ENCODE results near the gene RFX8. TPM values are rescaled to one million over a fixed set of nuclear protein-coding genes. Genes with fewer than 3 reads are reported as not detected.
A peak's percentile ranks its signal among the peaks of the same experiment; 100 is the strongest.

RFX8 gene
- total and polyA plus RNA-seq, 2 donors = 1.0 to 1.5 TPM

GRCh38 chr2:101361522-101361921, 113.4 kb downstream of the RFX8 start:
- H3K27ac ChIP-seq (ENCODE audit: low read depth in 1 of 2, low read length in 1 of 2) = no peak overlapping the region
- DNase-seq (ENCODE audit: low read depth in 6 of 9, low spot score in 9 of 9) = peak in 1 of 9 donors; percentile 8
- no peaks in the 10 kb centered on the region for H3K9me3 ChIP-seq (ENCODE audit: control insufficient read depth in 2 of 2, insufficient read depth in 1 of 2, low read length in 1 of 2)
- no peaks in the 10 kb centered on the region for H3K36me3 ChIP-seq (ENCODE audit: control insufficient read depth in 2 of 2, insufficient read depth in 2 of 2, low read length in 1 of 2)
- 83% methylated on average over 2 of the region's 2 CpGs for WGBS
- H3K4me3 ChIP-seq (ENCODE audit: low read length in 2 of 2) = no peak overlapping the region
- H3K4me1 ChIP-seq (ENCODE audit: control insufficient read depth in 2 of 2, insufficient read depth in 2 of 2, low read length in 2 of 2) = peaks cover 0 to 7% of the 10 kb centered on the region in 2 donors
- H3K27me3 ChIP-seq (ENCODE audit: control insufficient read depth in 2 of 2, insufficient read depth in 1 of 2, low read length in 1 of 2) = no peaks in the 10 kb centered on the region

DNA sequence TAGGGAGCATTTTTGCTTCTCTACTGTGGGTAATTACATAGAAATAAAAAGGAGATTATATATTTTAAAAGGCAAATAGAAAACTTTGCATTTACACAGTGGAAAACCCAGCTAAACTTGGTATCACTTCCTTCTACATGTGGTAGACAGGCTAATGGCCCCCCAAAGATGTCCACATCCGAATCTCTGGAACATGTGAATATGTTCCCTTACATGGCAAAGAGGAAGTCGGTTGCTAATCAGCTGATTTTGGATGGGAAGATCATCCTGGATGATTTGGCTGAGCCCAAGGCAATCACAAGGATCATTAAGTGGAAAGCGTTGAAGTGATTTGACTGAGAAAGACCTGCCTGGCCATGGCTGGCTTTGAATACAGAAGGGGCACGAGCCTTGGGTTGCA, 113.8 kb downstream of the RFX8 start:
- no peaks in the 10 kb centered on the region for H3K27me3 ChIP-seq (ENCODE audit: control insufficient read depth in 2 of 2, insufficient read depth in 1 of 2, low read length in 1 of 2)
- no peak overlapping the region for H3K27ac ChIP-seq (ENCODE audit: low read depth in 1 of 2, low read length in 1 of 2)
- peaks cover 0 to 7% of the 10 kb centered on the region in 2 donors for H3K4me1 ChIP-seq (ENCODE audit: control insufficient read depth in 2 of 2, insufficient read depth in 2 of 2, low read length in 2 of 2)
- H3K4me3 ChIP-seq (ENCODE audit: low read length in 2 of 2) = no peak overlapping the region
- H3K36me3 ChIP-seq (ENCODE audit: control insufficient read depth in 2 of 2, insufficient read depth in 2 of 2, low read length in 1 of 2) = no peaks in the 10 kb centered on the region
- WGBS = 92% methylated on average over 4 of the region's 4 CpGs
- no peak for DNase-seq (ENCODE audit: low read depth in 6 of 9, low spot score in 9 of 9)
- no peaks in the 10 kb centered on the region for H3K9me3 ChIP-seq (ENCODE audit: control insufficient read depth in 2 of 2, insufficient read depth in 1 of 2, low read length in 1 of 2)

DNA sequence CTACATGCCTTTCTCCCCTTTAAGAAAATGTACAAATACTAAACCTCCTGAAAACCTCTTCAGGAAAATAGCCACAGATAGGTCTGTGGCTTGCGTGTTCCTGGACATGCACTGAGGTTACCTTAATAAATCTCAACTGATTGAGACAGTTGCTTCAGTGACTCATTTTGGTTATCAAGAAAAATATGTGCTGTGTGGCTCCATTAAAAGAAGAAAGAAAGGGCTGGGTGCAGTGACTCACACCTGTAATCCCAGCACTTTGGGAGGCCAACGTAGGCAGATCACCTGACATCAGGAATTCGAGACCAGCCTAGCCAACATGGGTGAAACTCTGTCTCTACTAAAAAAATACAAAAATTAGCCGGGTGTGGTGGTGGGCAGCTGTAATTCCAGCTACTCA, 114.7 kb downstream of the RFX8 start:
- peaks cover 0 to 7% of the 10 kb centered on the region in 2 donors for H3K4me1 ChIP-seq (ENCODE audit: control insufficient read depth in 2 of 2, insufficient read depth in 2 of 2, low read length in 2 of 2)
- H3K4me3 ChIP-seq (ENCODE audit: low read length in 2 of 2) = no peak overlapping the region
- no peaks in the 10 kb centered on the region for H3K27me3 ChIP-seq (ENCODE audit: control insufficient read depth in 2 of 2, insufficient read depth in 1 of 2, low read length in 1 of 2)
- no peak overlapping the region for H3K27ac ChIP-seq (ENCODE audit: low read depth in 1 of 2, low read length in 1 of 2)
- H3K9me3 ChIP-seq (ENCODE audit: control insufficient read depth in 2 of 2, insufficient read depth in 1 of 2, low read length in 1 of 2) = no peaks in the 10 kb centered on the region
- WGBS = 72% methylated on average over 4 of the region's 4 CpGs
- no peaks in the 10 kb centered on the region for H3K36me3 ChIP-seq (ENCODE audit: control insufficient read depth in 2 of 2, insufficient read depth in 2 of 2, low read length in 1 of 2)
- no peak for DNase-seq (ENCODE audit: low read depth in 6 of 9, low spot score in 9 of 9)

DNA sequence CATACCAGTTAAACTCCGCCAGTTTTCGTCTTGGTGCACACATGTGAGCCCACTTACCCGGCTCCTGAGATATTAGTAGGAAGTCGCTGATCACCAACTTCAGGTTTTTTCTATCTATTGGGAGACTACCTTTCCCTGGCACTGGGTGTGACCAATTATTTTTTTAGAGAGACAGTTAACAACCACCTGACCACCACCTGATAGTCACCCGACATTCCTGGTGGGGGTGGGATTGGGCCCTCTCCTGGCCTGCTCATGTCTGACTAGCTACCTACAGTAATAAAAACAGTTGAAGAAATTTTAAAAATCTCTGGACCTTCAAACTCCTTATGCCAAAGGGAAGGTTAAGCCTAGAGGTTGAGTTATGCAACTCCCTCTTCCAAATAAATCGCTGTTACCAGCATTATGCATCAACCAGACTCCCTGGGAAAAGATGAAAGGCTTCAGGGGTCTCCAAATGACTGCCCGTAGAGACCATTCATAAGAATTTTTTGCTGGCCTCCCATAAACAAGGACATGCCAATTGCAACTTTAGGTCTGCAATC, 115.4 kb downstream of the RFX8 start:
- Histone ChIP-seq H3K4me1 (ENCODE audit: control insufficient read depth in 2 of 2, insufficient read depth in 2 of 2, low read length in 2 of 2) (peaks cover 0 to 7% of the 10 kb centered on the region in 2 donors), H3K27ac (ENCODE audit: low read depth in 1 of 2, low read length in 1 of 2) (no peak overlapping the region), H3K4me3 (ENCODE audit: low read length in 2 of 2) (no peak overlapping the region), H3K27me3 (ENCODE audit: control insufficient read depth in 2 of 2, insufficient read depth in 1 of 2, low read length in 1 of 2) (no peaks in the 10 kb centered on the region), H3K36me3 (ENCODE audit: control insufficient read depth in 2 of 2, insufficient read depth in 2 of 2, low read length in 1 of 2) (no peaks in the 10 kb centered on the region), H3K9me3 (ENCODE audit: control insufficient read depth in 2 of 2, insufficient read depth in 1 of 2, low read length in 1 of 2) (no peaks in the 10 kb centered on the region)
- 97% methylated on average over 7 of the region's 7 CpGs for WGBS
- no peak for DNase-seq (ENCODE audit: low read depth in 6 of 9, low spot score in 9 of 9)

DNA sequence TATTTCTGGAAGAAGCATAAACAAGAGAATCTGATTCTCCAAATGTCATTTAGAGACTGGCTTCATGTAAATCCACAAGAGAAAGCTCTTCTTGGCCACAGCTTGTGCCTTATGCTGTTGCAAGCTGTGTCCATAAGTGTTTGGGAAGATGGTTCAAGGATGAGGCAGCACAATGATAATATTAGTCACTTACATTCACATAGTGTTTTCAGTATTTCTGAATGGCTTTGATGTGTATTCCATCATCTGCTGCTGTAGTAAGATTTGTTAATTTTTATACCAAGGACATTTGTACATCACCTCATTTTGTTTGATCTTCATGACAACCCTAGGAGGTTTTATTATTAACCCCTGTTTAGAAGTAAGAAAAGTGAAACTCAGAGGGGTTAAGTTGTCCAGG, 117.5 kb downstream of the RFX8 start:
- DNase-seq (ENCODE audit: low read depth in 6 of 9, low spot score in 9 of 9) = no peak
- no peaks in the 10 kb centered on the region for H3K9me3 ChIP-seq (ENCODE audit: control insufficient read depth in 2 of 2, insufficient read depth in 1 of 2, low read length in 1 of 2)
- H3K27me3 ChIP-seq (ENCODE audit: control insufficient read depth in 2 of 2, insufficient read depth in 1 of 2, low read length in 1 of 2) = no peaks in the 10 kb centered on the region
- no peak overlapping the region for H3K4me3 ChIP-seq (ENCODE audit: low read length in 2 of 2)
- peaks cover 0 to 7% of the 10 kb centered on the region in 2 donors for H3K4me1 ChIP-seq (ENCODE audit: control insufficient read depth in 2 of 2, insufficient read depth in 2 of 2, low read length in 2 of 2)
- no peak overlapping the region for H3K27ac ChIP-seq (ENCODE audit: low read depth in 1 of 2, low read length in 1 of 2)
- no peaks in the 10 kb centered on the region for H3K36me3 ChIP-seq (ENCODE audit: control insufficient read depth in 2 of 2, insufficient read depth in 2 of 2, low read length in 1 of 2)

DNA sequence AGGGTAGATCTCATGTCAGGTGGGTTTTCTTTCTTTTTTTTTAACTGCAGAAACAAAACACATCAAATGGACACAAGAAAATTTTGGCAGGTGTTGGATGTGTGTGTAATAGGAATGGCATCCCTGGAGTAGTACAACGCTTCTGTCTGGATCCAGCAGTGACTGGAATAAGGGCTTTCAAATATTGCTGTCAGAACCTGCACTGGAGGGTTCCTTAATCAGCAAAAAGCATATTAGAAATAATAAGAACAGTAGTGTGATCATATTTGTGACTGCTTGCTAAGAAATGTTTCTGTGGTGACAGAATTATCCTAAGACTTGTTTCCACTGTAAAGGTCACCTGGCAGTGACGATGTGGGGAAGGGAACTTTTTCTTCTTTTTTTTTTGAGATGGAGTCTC, 118.4 kb downstream of the RFX8 start:
- Histone ChIP-seq H3K27ac (ENCODE audit: low read depth in 1 of 2, low read length in 1 of 2) (no peak overlapping the region), H3K27me3 (ENCODE audit: control insufficient read depth in 2 of 2, insufficient read depth in 1 of 2, low read length in 1 of 2) (no peaks in the 10 kb centered on the region), H3K4me3 (ENCODE audit: low read length in 2 of 2) (no peak overlapping the region), H3K36me3 (ENCODE audit: control insufficient read depth in 2 of 2, insufficient read depth in 2 of 2, low read length in 1 of 2) (no peaks in the 10 kb centered on the region), H3K9me3 (ENCODE audit: control insufficient read depth in 2 of 2, insufficient read depth in 1 of 2, low read length in 1 of 2) (no peaks in the 10 kb centered on the region), H3K4me1 (ENCODE audit: control insufficient read depth in 2 of 2, insufficient read depth in 2 of 2, low read length in 2 of 2) (peaks cover 0 to 1% of the 10 kb centered on the region in 2 donors)
- 97% methylated on average over 2 of the region's 2 CpGs for WGBS
- no peak for DNase-seq (ENCODE audit: low read depth in 6 of 9, low spot score in 9 of 9)

GRCh38 chr2:101356055-101356454, 118.9 kb downstream of the RFX8 start:
- DNase-seq (ENCODE audit: low read depth in 6 of 9, low spot score in 9 of 9) = no peak
- Histone ChIP-seq H3K27ac (ENCODE audit: low read depth in 1 of 2, low read length in 1 of 2) (no peak overlapping the region), H3K27me3 (ENCODE audit: control insufficient read depth in 2 of 2, insufficient read depth in 1 of 2, low read length in 1 of 2) (no peaks in the 10 kb centered on the region), H3K4me3 (ENCODE audit: low read length in 2 of 2) (no peak overlapping the region), H3K4me1 (ENCODE audit: control insufficient read depth in 2 of 2, insufficient read depth in 2 of 2, low read length in 2 of 2) (no peaks in the 10 kb centered on the region), H3K36me3 (ENCODE audit: control insufficient read depth in 2 of 2, insufficient read depth in 2 of 2, low read length in 1 of 2) (no peaks in the 10 kb centered on the region), H3K9me3 (ENCODE audit: control insufficient read depth in 2 of 2, insufficient read depth in 1 of 2, low read length in 1 of 2) (no peaks in the 10 kb centered on the region)
- 95% methylated on average over 6 of the region's 6 CpGs for WGBS

GRCh38 chr2:101355401-101356054, 119.4 kb downstream of the RFX8 start:
- WGBS = 91% methylated on average over 10 of the region's 10 CpGs
- Histone ChIP-seq H3K36me3 (ENCODE audit: control insufficient read depth in 2 of 2, insufficient read depth in 2 of 2, low read length in 1 of 2) (no peaks in the 10 kb centered on the region), H3K4me1 (ENCODE audit: control insufficient read depth in 2 of 2, insufficient read depth in 2 of 2, low read length in 2 of 2) (no peaks in the 10 kb centered on the region), H3K27ac (ENCODE audit: low read depth in 1 of 2, low read length in 1 of 2) (no peak overlapping the region), H3K27me3 (ENCODE audit: control insufficient read depth in 2 of 2, insufficient read depth in 1 of 2, low read length in 1 of 2) (no peaks in the 10 kb centered on the region), H3K4me3 (ENCODE audit: low read length in 2 of 2) (no peak overlapping the region), H3K9me3 (ENCODE audit: control insufficient read depth in 2 of 2, insufficient read depth in 1 of 2, low read length in 1 of 2) (no peaks in the 10 kb centered on the region)
- DNase-seq (ENCODE audit: low read depth in 6 of 9, low spot score in 9 of 9) = no peak

DNA sequence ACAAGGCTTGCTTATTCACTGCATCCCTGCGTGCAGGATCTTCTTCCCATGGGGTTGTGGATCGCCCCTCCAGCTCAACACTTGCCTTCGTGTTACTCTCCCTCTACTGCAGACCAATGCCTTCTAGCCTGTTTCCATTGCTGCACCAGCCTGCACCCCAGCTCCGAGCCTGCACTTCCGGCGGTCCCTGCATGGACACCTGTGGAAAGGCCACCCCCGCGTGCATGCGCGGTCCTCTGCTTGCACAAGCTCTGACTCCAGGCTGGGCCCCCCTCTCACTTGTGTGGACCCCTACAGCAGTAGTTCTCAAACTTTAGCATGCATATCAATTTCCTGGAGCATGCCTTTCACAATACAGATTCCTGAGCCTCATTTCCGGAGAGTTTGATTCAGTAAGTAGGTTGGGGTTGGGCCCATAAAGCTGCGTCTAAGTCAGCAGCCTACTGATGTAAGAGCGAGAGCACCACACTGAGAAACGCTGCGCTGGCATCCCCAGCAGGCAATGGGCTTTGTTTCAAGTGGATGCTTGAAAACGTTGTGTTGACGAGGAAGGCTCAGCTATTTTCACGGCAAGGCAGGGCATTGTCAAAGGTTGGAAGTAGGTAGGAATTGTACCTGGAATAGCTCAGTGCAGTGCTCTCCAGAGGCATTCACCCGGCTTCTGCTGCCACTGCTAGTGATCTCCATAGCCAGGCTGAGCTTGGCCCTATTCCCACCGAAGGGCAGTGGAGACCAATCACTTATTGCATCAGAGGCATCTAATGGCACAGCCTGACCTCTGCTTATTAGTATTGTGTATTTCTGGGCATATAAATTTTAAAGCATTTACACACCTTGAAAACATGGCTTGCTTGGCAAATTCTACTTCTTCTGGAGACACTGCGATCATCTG, 120.2 kb downstream of the RFX8 start:
- DNase-seq (ENCODE audit: low read depth in 6 of 9, low spot score in 9 of 9) = no peak

More for the DNA sequence above, 120.2 kb downstream of the RFX8 start:
- Histone ChIP-seq H3K36me3 (ENCODE audit: control insufficient read depth in 2 of 2, insufficient read depth in 2 of 2, low read length in 1 of 2) (no peaks in the 10 kb centered on the region), H3K4me1 (ENCODE audit: control insufficient read depth in 2 of 2, insufficient read depth in 2 of 2, low read length in 2 of 2) (no peaks in the 10 kb centered on the region), H3K4me3 (ENCODE audit: low read length in 2 of 2) (no peak overlapping the region), H3K27ac (ENCODE audit: low read depth in 1 of 2, low read length in 1 of 2) (no peak overlapping the region), H3K27me3 (ENCODE audit: control insufficient read depth in 2 of 2, insufficient read depth in 1 of 2, low read length in 1 of 2) (no peaks in the 10 kb centered on the region), H3K9me3 (ENCODE audit: control insufficient read depth in 2 of 2, insufficient read depth in 1 of 2, low read length in 1 of 2) (no peaks in the 10 kb centered on the region)
- WGBS = 96% methylated on average over 21 of the region's 21 CpGs

Measured in thymus (tissue), 11 donors.